Loucy (cell line): ENCODE results near the gene ASZ1.

Source experiments
- EZH2phosphoT487 ChIP-seq: fragments of 200-600 bp; IDR thresholded peaks from 2 replicates; pipeline ENCODE4 v1.6.1; 2018; ENCODE audit warnings: antibody characterized with exemption, mild to moderate bottlenecking, moderate library complexity, borderline replicate concordance
- TF ChIP-seq, protein P1 (sequence below): fragments of 200-600 bp; sonication (generic); conservative IDR thresholded peaks from 2 replicates; pipeline ENCODE4 v1.5.1; 2014; ENCODE audit warnings: mild to moderate bottlenecking, antibody characterized with exemption, low read length

DNA sequence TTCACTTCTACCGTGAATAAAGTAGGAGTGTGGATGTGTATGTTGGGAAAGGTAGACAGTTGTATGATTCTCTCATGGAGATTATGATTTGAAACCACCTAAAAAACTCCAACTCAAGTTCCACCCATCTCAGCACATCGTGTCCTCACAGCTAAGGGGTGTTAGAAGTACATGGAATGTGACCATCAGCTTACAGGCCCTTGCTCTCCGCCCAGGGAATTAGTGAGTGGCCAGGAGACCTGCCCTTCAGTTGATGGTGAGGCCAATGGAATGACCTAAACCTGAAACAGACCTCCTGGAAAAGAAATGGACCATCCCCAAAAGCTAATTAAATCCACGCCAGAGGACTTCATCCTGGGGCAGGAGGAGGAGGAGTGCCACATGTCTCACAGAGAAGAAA lies 102.3 kb downstream of the ASZ1 start:
- TF ChIP-seq, protein P1, sequence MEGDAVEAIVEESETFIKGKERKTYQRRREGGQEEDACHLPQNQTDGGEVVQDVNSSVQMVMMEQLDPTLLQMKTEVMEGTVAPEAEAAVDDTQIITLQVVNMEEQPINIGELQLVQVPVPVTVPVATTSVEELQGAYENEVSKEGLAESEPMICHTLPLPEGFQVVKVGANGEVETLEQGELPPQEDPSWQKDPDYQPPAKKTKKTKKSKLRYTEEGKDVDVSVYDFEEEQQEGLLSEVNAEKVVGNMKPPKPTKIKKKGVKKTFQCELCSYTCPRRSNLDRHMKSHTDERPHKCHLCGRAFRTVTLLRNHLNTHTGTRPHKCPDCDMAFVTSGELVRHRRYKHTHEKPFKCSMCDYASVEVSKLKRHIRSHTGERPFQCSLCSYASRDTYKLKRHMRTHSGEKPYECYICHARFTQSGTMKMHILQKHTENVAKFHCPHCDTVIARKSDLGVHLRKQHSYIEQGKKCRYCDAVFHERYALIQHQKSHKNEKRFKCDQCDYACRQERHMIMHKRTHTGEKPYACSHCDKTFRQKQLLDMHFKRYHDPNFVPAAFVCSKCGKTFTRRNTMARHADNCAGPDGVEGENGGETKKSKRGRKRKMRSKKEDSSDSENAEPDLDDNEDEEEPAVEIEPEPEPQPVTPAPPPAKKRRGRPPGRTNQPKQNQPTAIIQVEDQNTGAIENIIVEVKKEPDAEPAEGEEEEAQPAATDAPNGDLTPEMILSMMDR = no peak
- TF ChIP-seq EZH2phosphoT487 = no peak
